HepG2 (cell line): ENCODE data around the gene PDZD8. TPM values are rescaled to one million over a fixed set of nuclear protein-coding genes. Genes with fewer than 3 reads are reported as not detected.

Experiments used
- ATAC-seq: fragments of 200-7000 bp; cut with Tn5 transposase; 3 replicates; pipeline ENCODE4 v1.9.1; 2020; ENCODE audit warnings: mild to moderate bottlenecking, moderate library complexity
- BruUV-seq: library from RNA; stranded (reverse); fragments of 400-500 nt; replicated peaks from 2 replicates; lab custom pipeline; 2021; lab: Mats Ljungman, UMichigan
- CTCF ChIA-PET: fragments of 300-600 bp; formaldehyde crosslinking; extraction: SDS; loops from one replicate; lab custom pipeline; 2021; ENCODE audit warnings: low total read pairs, inconsistent platforms, low intra/inter-chr PET ratio; lab: Yijun Ruan, JAX
- POLR2A ChIA-PET: fragments of 350-600 bp; sonication (Branson Sonifier 250); formaldehyde crosslinking; loops from one replicate; lab custom pipeline; 2020; ENCODE audit warnings: antibody characterized with exemption, inconsistent platforms; lab: Yijun Ruan, JAX
- DNase-seq: peaks from one replicate; pipeline ENCODE4 v3.0.0-alpha.2; 2015; ENCODE audit warnings: low spot score
- FAIRE-seq: peaks from 3 replicates; lab custom pipeline; 2011; peaks lifted over from hg19 to GRCh38; lab: Jason Lieb, UNC
- H2AFZ ChIP-seq: one replicate; pipeline ENCODE4 v1.6.1; 2011; ENCODE audit warnings: low read length, inconsistent platforms
- H3K27ac ChIP-seq: fragments of 300-600 bp; 3 replicates; pipeline ENCODE4 v1.8.0; 2011; ENCODE audit warnings: mixed run types, mild to moderate bottlenecking, mixed read lengths, low read length, inconsistent platforms; ENCODE audit not compliant: insufficient read depth; ENCODE audit errors: extremely low read length
- H3K27me3 ChIP-seq, 2 experiments: fragments of 200-600 bp in 1 of 2; 2 replicates in 1 of 2; 3 replicates in 1 of 2; pipeline versions ENCODE4 v1.6.0 to v1.8.0; 2011; ENCODE audit warnings: low read length in 2 of 2, mild to moderate bottlenecking in 2 of 2, moderate library complexity in 2 of 2, inconsistent platforms in 1 of 2; ENCODE audit not compliant: insufficient read depth in 2 of 2, control insufficient read depth in 1 of 2
- H3K36me3 ChIP-seq, 2 experiments: fragments of 200-600 bp in 1 of 2; replicated peaks in 1 of 2; 2 replicates in 1 of 2; 3 replicates in 1 of 2; pipeline versions ENCODE4 v1.5.1 to v1.8.0; 2011; ENCODE audit warnings: low read length in 2 of 2, inconsistent platforms in 1 of 2; ENCODE audit not compliant: insufficient read depth in 2 of 2, control insufficient read depth in 1 of 2
- H3K4me1 ChIP-seq: 2 replicates; pipeline ENCODE4 v1.5.1; 2012; ENCODE audit warnings: low read length, inconsistent platforms; ENCODE audit not compliant: insufficient read depth
- H3K4me2 ChIP-seq: 2 replicates; pipeline ENCODE4 v1.6.0; 2011; ENCODE audit warnings: low read depth, low read length, inconsistent platforms
- H3K4me3 ChIP-seq, 3 experiments: fragments of 200-600 bp in 1 of 3; sonication (generic), shearing (Covaris generic) in 1 of 3; replicated peaks in 1 of 3; 2 replicates each; pipeline ENCODE4 v1.5.1; 2011 to 2016; ENCODE audit warnings: low read length in 3 of 3, inconsistent platforms in 2 of 3, low read depth in 2 of 3, mild to moderate bottlenecking in 2 of 3, control low read depth in 1 of 3, mixed read lengths in 1 of 3; ENCODE audit not compliant: insufficient read depth in 1 of 3
- H3K79me2 ChIP-seq: one replicate; pipeline ENCODE4 v1.6.1; 2011; ENCODE audit warnings: low read length, inconsistent platforms; ENCODE audit not compliant: insufficient read depth
- H3K9ac ChIP-seq: 2 replicates; pipeline ENCODE4 v1.6.0; 2011; ENCODE audit warnings: mild to moderate bottlenecking, low read depth, low read length, inconsistent platforms; ENCODE audit not compliant: insufficient read depth
- H3K9me3 ChIP-seq: 2 replicates; pipeline ENCODE4 v1.5.1; 2012; ENCODE audit warnings: mild to moderate bottlenecking, low read length
- H4K20me1 ChIP-seq: 2 replicates; pipeline ENCODE4 v1.6.0; 2011; ENCODE audit warnings: inconsistent platforms, mild to moderate bottlenecking, low read length, moderate library complexity; ENCODE audit not compliant: insufficient read depth
- BRF2 ChIP-seq: sonication (generic); formaldehyde crosslinking; IDR thresholded peaks from 2 replicates; pipeline ENCODE4 v1.8.1; 2022; ENCODE audit warnings: mild to moderate bottlenecking, missing genetic modification reagents
- ELF4 ChIP-seq: sonication (generic); formaldehyde crosslinking; IDR thresholded peaks from 2 replicates; pipeline ENCODE4 v1.5.0; 2020; ENCODE audit warnings: missing genetic modification reagents, mild to moderate bottlenecking, moderate library complexity, borderline replicate concordance
- POLR2G ChIP-seq: fragments of 200-400 bp; formaldehyde crosslinking; IDR thresholded peaks from 2 replicates; pipeline ENCODE4 v1.6.1; 2018; ENCODE audit warnings: mild to moderate bottlenecking, low read depth, low read length, moderate library complexity
- TBL1XR1 ChIP-seq: fragments of 150-350 bp; IDR thresholded peaks from 2 replicates; pipeline ENCODE4 v1.6.1; 2014; ENCODE audit warnings: borderline replicate concordance, low read length; ENCODE audit not compliant: partially characterized antibody
- ZNF124 ChIP-seq: sonication (generic); formaldehyde crosslinking; IDR thresholded peaks from 2 replicates; pipeline ENCODE4 v1.4.0; 2020; ENCODE audit warnings: missing genetic modification reagents
- ZNF546 ChIP-seq: sonication (generic); formaldehyde crosslinking; conservative IDR thresholded peaks from 2 replicates; pipeline ENCODE4 v1.8.1; 2023; ENCODE audit warnings: mild to moderate bottlenecking, missing genetic modification reagents
- ZSCAN5A ChIP-seq: sonication (generic); formaldehyde crosslinking; IDR thresholded peaks from 2 replicates; pipeline ENCODE4 v1.8.0; 2022; ENCODE audit warnings: mild to moderate bottlenecking, missing genetic modification reagents, borderline replicate concordance
- WGBS: methylation state at CpG from one replicate; pipeline ENCODE4 v1.1.6; 2017; ENCODE audit warnings: low lambda C conversion rate; 5-methylcytosine and 5-hydroxymethylcytosine counted together
- in situ Hi-C: cut with HindIII; loops from 2 replicates; pipeline ENCODE4 v1.10.0; 2017; ENCODE audit warnings: low pct_unique_long_range_greater_than_20kb; ENCODE audit not compliant: extremely low pct_ligation_motif_present
- intact Hi-C: fragments of 100-400 bp; cut with micrococcal nuclease; formaldehyde crosslinking; loops from one replicate; pipeline ENCODE4 v1.10.0; 2022; ENCODE audit not compliant: unreplicated experiment
- polyA plus RNA-seq, 8 experiments: library from polyadenylated mRNA; depleted of rRNA in 3 of 8; stranded (reverse) in 7 of 8; unstranded in 1 of 8; fragments of >200 nt; fragmentation: Illumina TruSeq in 4 of 8; extraction: Trizol in 4 of 8; gene quantifications; 2 replicates each; pipeline versions ENCODE4 v1.2.1 to v1.2.3, GENCODE V29; 2011 to 2016; ENCODE audit warnings: low read depth in 4 of 8, missing spikeins in 1 of 8, mixed read lengths in 1 of 8; ENCODE audit not compliant: insufficient read depth in 1 of 8
- total RNA-seq, 5 experiments: library from RNA; depleted of rRNA; stranded (reverse); fragments of >200 nt; fragmentation: Illumina TruSeq; extraction: Trizol; gene quantifications; 2 replicates each; pipeline ENCODE4 v1.2.3, GENCODE V29; 2016; ENCODE audit warnings: low read depth in 1 of 5

The PDZD8 gene
- total and polyA plus RNA-seq, 2 of the 13 experiments (the other 11 are each of a cell fraction or from before 2014, with no cell fraction given), result 11.2 to 32.0 TPM

- WGBS, result 71% methylated on average over 2 of the region's 2 CpGs
- ChIA-PET POLR2A (no interaction called here), CTCF (no interaction called here)
- Histone ChIP-seq H3K4me1 (peaks cover 20% of the 10 kb centered on the region), H3K4me3 (no peak overlapping the region), H3K4me2 (no peak overlapping the region), H3K27ac (no peak overlapping the region), H3K36me3 (no peaks in the 10 kb centered on the region), H3K79me2 (no peaks in the 10 kb centered on the region), H2AFZ (no peak overlapping the region), H3K9me3 (no peaks in the 10 kb centered on the region), H4K20me1 (no peaks in the 10 kb centered on the region), H3K27me3 (no peaks in the 10 kb centered on the region; a peak in 1 of 5 replicates), H3K9ac (no peak overlapping the region)
- intact Hi-C loops (no loop called here), in situ Hi-C loops (no loop called here)
- DNase-seq, result no peak
- no peak for ATAC-seq
- TF ChIP-seq ZNF124, result no peak
- TF ChIP-seq POLR2G, result no peak
- TF ChIP-seq ELF4 (CRISPR knock-in tag), result no peak
- TF ChIP-seq ZNF546 (CRISPR knock-in tag), result no peak
- no peak for TF ChIP-seq TBL1XR1
- TF ChIP-seq BRF2 (CRISPR knock-in tag), result no peak
- no peak for TF ChIP-seq ZSCAN5A (CRISPR knock-in tag)
- BruUV-seq, result no TSS peak
- FAIRE-seq, result no peak
Measured at GRCh38 chr10:117386805-117387204, 11.6 kb upstream of the PDZD8 start.
